Measurements from ENCODE around the gene SFXN3.

The SFXN3 gene, protein sequence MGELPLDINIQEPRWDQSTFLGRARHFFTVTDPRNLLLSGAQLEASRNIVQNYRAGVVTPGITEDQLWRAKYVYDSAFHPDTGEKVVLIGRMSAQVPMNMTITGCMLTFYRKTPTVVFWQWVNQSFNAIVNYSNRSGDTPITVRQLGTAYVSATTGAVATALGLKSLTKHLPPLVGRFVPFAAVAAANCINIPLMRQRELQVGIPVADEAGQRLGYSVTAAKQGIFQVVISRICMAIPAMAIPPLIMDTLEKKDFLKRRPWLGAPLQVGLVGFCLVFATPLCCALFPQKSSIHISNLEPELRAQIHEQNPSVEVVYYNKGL

GRCh38 chr10:101031128-101031795 lies at the start of gene SFXN3, which contains the start of gene PDZD7:
Gene SFXN3 (plus strand): TSS chr10:101031234. CDS start chr10:101034695, 3,461 bp downstream.
Gene PDZD7 (minus strand): TSS chr10:101031129. CDS start chr10:101030219, 910 bp downstream.
- DNase-seq (ENCODE audit: low read depth in 2 of 2) = peak; percentile 90 to 93

DNA sequence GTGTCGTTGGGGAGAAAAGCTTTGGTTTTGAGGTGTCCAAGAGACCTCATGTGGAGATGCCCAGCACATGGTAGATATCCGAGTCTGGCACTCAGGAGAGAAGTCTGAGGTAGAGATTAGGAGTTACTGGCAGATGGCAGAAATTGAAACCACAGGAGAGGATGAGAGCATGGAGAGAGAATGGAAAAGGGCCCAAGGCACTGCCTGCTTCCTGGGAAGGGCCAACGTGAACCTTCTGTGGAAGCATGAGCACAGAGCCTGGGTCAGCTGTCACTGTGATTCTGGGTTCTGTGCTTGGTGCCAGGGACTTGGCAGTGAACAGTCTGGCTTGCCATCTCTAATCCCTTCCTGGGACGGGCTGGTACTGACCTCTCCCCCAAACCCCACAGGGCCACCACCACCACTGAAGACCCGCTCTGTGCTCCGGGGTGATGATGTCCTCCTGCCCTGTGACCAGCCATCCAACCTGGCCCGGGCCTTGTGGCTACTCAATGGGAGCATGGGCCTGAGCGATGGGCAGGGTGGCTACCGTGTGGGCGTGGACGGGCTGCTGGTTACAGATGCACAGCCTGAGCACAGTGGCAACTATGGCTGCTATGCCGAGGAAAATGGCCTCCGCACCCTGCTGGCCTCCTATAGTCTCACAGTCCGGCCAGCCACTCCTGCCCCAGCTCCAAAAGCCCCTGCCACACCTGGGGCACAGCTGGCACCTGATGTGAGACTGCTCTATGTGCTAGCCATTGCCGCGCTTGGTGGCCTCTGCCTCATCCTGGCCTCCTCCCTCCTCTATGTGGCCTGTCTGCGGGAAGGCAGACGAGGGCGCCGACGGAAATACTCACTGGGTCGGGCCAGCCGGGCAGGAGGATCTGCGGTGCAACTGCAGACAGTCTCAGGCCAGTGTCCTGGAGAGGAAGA lies 47.9 kb upstream of the SFXN3 start:
- no peak for DNase-seq (ENCODE audit: low read depth in 2 of 2)

DNA sequence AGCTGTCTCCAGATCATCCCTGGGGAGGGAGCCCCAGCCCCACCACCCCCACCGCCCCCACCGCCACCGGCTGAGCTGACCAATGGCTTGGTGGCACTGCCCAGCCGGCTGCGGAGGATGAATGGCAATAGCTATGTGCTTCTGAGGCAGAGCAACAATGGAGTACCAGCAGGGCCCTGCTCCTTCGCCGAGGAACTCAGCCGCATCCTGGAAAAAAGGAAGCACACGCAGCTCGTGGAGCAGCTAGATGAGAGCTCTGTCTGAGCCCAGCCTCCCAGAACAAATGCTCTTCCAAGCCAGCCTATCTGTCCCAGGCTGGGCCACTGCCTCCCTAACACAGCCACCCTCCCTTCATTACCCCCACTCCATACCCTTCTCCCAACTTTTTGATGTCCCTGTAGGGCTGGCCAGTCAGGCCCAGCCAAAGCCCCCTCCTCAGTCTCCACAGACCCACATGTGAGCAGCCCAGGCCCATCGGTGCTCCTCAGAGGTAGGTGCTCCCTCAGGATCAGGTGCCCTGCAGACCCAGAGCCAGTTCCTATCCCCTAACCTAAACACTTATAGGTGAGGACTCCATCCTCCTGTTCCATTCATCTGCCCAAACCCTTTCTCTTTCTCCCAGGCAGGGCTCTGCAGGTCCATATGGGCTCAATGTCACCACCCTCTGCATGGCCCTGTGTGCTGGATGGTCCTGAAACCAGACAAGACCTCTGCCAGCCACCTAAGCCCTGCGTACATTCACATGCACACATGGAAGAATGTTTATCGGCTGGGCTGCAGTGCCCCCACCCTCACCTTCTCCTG lies 47.0 kb upstream of the SFXN3 start:
- no peak for DNase-seq (ENCODE audit: low read depth in 2 of 2)

DNA sequence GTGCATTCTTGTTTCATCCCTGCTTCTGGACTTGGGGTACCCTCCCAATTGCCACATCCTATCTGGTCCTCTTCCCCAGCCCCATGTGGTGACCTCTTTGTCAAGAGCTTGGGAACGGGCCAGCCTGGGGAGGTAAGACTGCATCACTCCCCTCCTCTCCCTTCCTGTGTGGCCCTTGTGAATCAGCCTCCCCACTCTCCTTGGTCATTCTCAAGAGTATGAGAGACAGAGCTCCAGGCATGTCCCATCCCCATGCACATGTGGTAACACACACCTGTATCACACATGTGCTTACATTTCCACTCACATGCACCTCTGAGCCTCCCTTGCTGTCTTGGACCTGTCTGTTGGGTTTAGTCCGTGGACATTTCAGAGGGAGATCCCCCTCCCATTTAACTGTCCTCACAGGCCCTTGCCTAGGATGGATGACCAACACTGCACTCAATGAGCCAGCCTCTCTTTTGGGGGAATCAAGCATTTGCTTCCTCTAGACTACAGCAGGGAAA lies 46.3 kb upstream of the SFXN3 start:
- no peak for DNase-seq (ENCODE audit: low read depth in 2 of 2)

- no peak for DNase-seq (ENCODE audit: low read depth in 2 of 2)
Measured at GRCh38 chr10:100985336-100985735, 45.7 kb upstream of the SFXN3 start.

GRCh38 chr10:100986623-100986951 lies 44.4 kb upstream of the SFXN3 start:
- DNase-seq (ENCODE audit: low read depth in 2 of 2) = no peak

DNA sequence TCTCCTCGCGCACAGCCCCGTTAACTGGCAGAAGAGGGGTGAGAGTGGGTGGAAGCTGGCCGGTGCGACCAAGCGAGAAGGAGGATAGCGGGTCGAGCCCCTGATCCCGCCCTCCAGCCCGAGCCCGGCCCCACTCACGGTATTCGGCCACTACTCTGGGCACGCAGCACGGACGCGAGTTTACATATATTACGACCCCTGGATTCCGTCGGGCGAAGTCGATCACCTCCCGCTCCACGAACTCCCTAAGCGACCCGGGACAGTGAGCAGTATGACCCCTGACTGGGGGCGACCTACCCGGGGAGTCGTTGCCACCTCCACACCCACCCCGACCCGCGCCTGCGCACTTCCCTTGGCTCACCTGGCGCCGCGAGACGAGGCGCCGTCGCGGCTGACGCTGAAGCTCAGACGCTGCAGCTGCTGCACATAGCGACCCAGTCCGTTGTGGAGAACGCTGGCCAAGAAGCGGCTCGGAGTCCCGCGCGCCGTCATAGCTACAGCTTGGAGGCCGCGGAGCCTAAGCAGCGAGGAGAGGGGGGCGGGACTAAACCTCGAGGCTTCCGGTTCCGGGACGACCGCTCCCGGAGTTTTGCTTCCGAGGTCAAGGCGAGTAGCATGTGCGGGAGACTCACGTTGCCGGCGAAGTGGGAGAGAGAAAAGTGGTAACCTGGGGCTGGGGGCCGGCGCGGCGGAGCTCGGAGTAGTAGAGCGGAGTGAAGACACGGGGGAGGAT lies 43.9 kb upstream of the SFXN3 start, which contains the start of the genes MRPL43 and TWNK:
TSS of gene MRPL43 (minus strand) at position 546 of the 733 bp plus-strand sequence. CDS start at position 492, 54 bp downstream.
TSS of gene TWNK (plus strand) at position 592 of the 733 bp plus-strand sequence. CDS start 668 bp downstream, outside the sequence.
- peak; percentile 69 to 76 for DNase-seq (ENCODE audit: low read depth in 2 of 2)

GRCh38 chr10:100987685-100988049 lies 43.4 kb upstream of the SFXN3 start:
- no peak for DNase-seq (ENCODE audit: low read depth in 2 of 2)

GRCh38 chr10:100988166-100988565 lies 42.9 kb upstream of the SFXN3 start:
- DNase-seq (ENCODE audit: low read depth in 2 of 2) = no peak

GRCh38 chr10:100989088-100989487 lies 41.9 kb upstream of the SFXN3 start:
- no peak for DNase-seq (ENCODE audit: low read depth in 2 of 2)

DNA sequence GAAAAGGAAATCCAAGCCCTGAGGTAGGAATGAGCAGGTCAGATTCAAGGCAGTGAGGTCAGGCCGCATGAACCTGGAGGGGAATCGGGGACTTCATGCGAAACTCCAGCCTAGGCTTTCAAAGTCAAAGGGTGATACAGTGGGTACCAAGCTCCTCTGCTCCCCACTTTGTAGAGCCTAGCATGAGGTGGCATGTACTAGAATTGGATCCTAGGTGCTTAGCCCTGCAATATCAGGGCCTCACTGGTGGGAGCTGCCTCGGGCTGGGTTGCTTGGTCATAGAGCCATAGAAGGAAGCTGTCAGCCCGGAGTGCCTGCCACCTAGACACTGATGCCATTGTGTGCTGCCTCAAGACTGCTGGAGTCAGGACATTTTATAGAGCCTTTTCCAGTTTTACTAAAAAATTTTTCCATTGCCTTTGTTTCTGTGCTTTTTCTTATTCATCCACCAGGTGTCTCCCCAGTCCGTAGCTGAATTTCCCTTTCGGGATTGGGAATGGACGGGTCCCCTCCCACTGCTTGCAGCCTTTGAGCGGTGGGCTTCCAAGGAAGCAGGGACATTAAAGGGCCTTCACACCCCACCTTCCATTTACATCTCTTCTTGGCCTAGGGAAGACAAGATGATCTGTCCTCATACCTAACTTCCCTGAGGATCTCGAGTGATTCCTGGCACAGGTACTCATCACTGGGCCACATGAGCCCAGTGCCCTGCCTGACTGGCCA lies 36.9 kb upstream of the SFXN3 start:
- no peak for DNase-seq (ENCODE audit: low read depth in 2 of 2)

- DNase-seq (ENCODE audit: low read depth in 2 of 2) = no peak
Measured at GRCh38 chr10:100995181-100995580, 35.9 kb upstream of the SFXN3 start.

- DNase-seq (ENCODE audit: low read depth in 2 of 2) = no peak
Measured at GRCh38 chr10:100996678-100997359, 34.2 kb upstream of the SFXN3 start.

- DNase-seq (ENCODE audit: low read depth in 2 of 2) = peak; percentile 30 to 46
Measured at GRCh38 chr10:100997360-100998182, 33.5 kb upstream of the SFXN3 start.

GRCh38 chr10:100998183-100998990 lies 32.6 kb upstream of the SFXN3 start:
- DNase-seq (ENCODE audit: low read depth in 2 of 2) = peak; percentile 13 to 26

DNA sequence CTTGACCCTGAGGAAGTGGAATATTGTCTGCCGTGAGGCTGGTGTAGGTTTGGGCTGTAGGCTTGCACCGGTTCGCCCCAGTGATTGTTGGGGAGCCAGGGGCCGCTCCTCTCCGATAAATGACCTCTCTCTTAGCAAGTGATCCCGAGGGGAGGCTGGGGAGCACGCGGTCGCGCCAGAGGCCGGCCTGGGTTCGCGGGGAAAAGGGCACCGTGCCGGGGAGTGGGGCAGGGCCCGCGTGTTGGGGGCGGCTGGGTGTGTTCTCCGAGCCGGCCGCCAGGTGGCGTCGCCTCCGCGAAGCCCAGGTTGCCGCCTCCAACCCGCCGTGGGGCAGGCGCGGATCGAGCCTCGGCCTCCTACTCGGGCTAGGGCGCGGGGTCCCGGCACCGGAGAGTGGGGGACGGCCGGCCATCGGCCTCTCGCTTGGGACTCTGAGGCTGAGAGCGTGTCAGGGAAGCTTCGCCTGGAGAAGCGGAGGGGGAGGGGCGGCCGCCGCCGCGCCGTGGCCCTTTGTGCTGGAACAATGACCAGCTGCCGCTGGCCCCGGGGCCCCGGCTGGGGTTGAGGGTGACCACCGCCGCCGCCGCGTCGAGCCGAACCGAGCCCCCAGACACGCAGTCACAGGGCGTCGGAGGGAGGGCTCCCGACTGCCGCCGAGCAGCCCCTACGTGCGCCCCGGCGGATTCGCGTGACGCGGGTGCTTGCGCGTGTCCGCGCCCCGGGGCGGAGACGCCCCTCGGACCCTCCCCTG lies 31.9 kb upstream of the SFXN3 start:
- DNase-seq (ENCODE audit: low read depth in 2 of 2) = peak; percentile 47 to 53

DNA sequence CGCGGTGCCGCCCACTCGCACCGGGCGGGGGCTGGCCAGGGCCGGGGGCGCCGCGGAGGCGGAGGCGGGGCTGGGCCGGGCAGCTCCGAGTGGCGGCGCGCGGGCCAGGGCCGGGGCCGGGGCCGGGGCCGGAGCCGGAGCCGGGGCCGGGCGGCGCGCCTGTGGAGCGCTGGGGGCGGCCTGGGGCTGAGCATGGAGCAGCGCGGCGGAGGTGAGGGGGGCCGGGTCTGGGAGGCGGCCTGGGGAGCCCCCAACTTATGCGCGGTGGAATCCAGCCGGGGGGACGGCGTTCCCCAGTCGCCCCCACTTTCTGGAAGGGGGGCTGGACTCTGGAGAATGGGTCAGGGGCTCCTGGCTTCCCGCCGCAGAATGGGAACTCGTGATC lies 31.3 kb upstream of the SFXN3 start, which contains the start of gene LZTS2:
TSS of gene LZTS2 (plus strand) at position 67 of the 385 bp plus-strand sequence. CDS start 2,731 bp downstream, outside the sequence.
- DNase-seq (ENCODE audit: low read depth in 2 of 2) = no peak

Data from activated CD8-positive, alpha-beta memory T cell treated with anti-CD3 and anti-CD28 coated beads for 4 hours (primary cell).